Smooth muscle cell (in vitro differentiated cells): ENCODE measurements around the gene TTN. TPM values are rescaled to one million over a fixed set of nuclear protein-coding genes. Genes with fewer than 3 reads are reported as not detected.
A peak's percentile ranks its signal among the peaks of the same experiment; 100 is the strongest.

Source experiments
- DNase-seq: peaks from one replicate; lab custom pipeline; 2025; ENCODE audit not compliant: unreplicated experiment; lab: John Stamatoyannopoulos, UW
- H2AFZ ChIP-seq: fragments of 200-600 bp; sonication (generic); 2 replicates; pipeline ENCODE4 v1.6.0; 2016; ENCODE audit warnings: antibody characterized with exemption, low read depth, mild to moderate bottlenecking
- H3F3A ChIP-seq: fragments of 200-600 bp; sonication (generic); 2 replicates; pipeline ENCODE4 v1.6.0; 2017; ENCODE audit warnings: antibody characterized with exemption, low read depth
- H3K27ac ChIP-seq: fragments of 200-600 bp; sonication (generic); 2 replicates; pipeline ENCODE4 v1.5.1; 2016; ENCODE audit warnings: low read depth, mild to moderate bottlenecking
- H3K27me3 ChIP-seq: fragments of 200-600 bp; sonication (generic); 2 replicates; pipeline ENCODE4 v1.6.1; 2016; ENCODE audit warnings: low read depth, mild to moderate bottlenecking
- H3K36me3 ChIP-seq: fragments of 200-600 bp; sonication (generic); 2 replicates; pipeline ENCODE4 v1.5.1; 2016; ENCODE audit warnings: low read depth
- H3K4me1 ChIP-seq: fragments of 200-600 bp; sonication (generic); 2 replicates; pipeline ENCODE4 v1.5.1; 2016; ENCODE audit warnings: low read depth
- H3K4me2 ChIP-seq: fragments of 200-600 bp; sonication (generic); 2 replicates; pipeline ENCODE4 v1.6.0; 2016; ENCODE audit warnings: mild to moderate bottlenecking
- H3K4me3 ChIP-seq: fragments of 200-600 bp; sonication (generic); 2 replicates; pipeline ENCODE4 v1.5.1; 2016; ENCODE audit warnings: mild to moderate bottlenecking
- H3K79me2 ChIP-seq: fragments of 200-600 bp; sonication (generic); 2 replicates; pipeline ENCODE4 v1.6.0; 2016; ENCODE audit warnings: low read depth, mild to moderate bottlenecking
- H3K9ac ChIP-seq: fragments of 200-600 bp; sonication (generic); 2 replicates; pipeline ENCODE4 v1.6.0; 2016; ENCODE audit warnings: low read depth
- H3K9me3 ChIP-seq: fragments of 200-600 bp; sonication (generic); replicated peaks from 2 replicates; pipeline ENCODE4 v1.5.1; 2016; ENCODE audit warnings: low read depth
- H4K20me1 ChIP-seq: fragments of 200-600 bp; sonication (generic); 2 replicates; pipeline ENCODE4 v1.6.0; 2016; ENCODE audit warnings: low read depth
- CTCF ChIP-seq: fragments of 200-600 bp; sonication (generic); IDR thresholded peaks from 2 replicates; pipeline ENCODE4 v1.5.1; 2017; ENCODE audit warnings: borderline replicate concordance, mild to moderate bottlenecking, antibody characterized with exemption; ENCODE audit not compliant: insufficient read depth, poor library complexity, severe bottlenecking
- WGBS: methylation state at CpG from one replicate; pipeline ENCODE4 v1.1.7; 2016; ENCODE audit warnings: low lambda C conversion rate; 5-methylcytosine and 5-hydroxymethylcytosine counted together
- polyA plus RNA-seq: library from polyadenylated mRNA; unstranded; fragments of >200 nt; fragmentation: Nextera tagmentation; extraction: Ambion mirVana; gene quantifications from 2 replicates; pipeline ENCODE4 v1.2.1, GENCODE V29; 2016
- total RNA-seq: library from RNA; depleted of rRNA; stranded (reverse); fragments of >200 nt; gene quantifications from 2 replicates; pipeline ENCODE4 v1.2.3, GENCODE V29; 2014

TTN gene
- total and polyA plus RNA-seq, 2 experiments from 2014 or later = 0.25 TPM; not detected in 1

DNA sequence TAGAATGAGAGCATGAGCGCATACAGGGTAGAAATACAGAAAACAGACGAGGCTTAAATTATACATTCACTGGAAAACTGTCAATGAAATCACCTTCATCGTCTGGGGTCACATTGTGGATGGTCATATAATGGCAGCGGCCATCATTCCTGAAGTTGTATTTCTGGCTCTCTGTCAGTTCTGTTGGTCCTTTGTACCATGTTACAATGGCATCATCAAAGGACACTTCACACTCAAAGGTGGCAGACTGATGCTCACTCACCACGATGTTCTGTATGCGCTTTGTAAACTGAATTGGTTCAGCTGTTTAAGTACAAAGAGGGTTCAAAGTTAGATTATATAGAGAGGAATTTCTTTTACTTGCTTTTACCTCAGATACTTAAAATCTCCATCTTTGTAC, 104.9 kb downstream of the TTN start:
- no peak overlapping the region for H3K4me3 ChIP-seq
- H3F3A ChIP-seq = no peaks in the 10 kb centered on the region
- no peak overlapping the region for H3K9ac ChIP-seq
- H2AFZ ChIP-seq = no peak overlapping the region
- H3K4me2 ChIP-seq = no peak overlapping the region
- no peaks in the 10 kb centered on the region for H3K27me3 ChIP-seq
- no peaks in the 10 kb centered on the region for H3K4me1 ChIP-seq
- no peaks in the 10 kb centered on the region for H3K9me3 ChIP-seq
- no peaks in the 10 kb centered on the region for H3K79me2 ChIP-seq
- no peak for DNase-seq
- TF ChIP-seq CTCF = no peak
- no peaks in the 10 kb centered on the region for H3K36me3 ChIP-seq
- 93% methylated on average over 6 of the region's 6 CpGs for WGBS
- no peak overlapping the region for H3K27ac ChIP-seq
- H4K20me1 ChIP-seq = no peaks in the 10 kb centered on the region

DNA sequence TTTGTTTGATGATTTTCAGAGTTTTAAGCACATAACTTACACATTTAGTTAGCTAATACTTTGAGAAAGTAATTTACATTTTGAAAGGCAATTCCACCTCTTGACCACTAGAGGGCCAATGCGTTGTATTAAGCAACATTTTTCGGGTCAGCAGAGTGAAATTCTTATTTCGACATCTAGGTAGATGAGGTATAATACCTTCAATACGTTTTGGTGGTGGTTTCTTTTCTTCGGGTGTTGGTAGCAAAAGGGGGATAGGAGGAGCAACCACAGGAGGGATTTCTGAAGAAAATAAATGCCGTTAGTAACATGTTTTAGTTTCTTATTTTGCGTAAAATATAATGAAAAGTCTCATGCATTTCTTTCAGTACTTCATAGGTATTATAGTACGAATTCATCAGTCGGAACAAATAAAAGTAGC, 106.3 kb downstream of the TTN start:
- 52% methylated on average over 9 of the region's 9 CpGs for WGBS
- Histone ChIP-seq H3K27me3 (no peaks in the 10 kb centered on the region), H3K4me3 (no peak overlapping the region), H3K79me2 (no peaks in the 10 kb centered on the region), H3K4me1 (no peaks in the 10 kb centered on the region), H2AFZ (peak overlapping the region; percentile 64), H3K4me2 (no peak overlapping the region), H4K20me1 (no peaks in the 10 kb centered on the region), H3K9me3 (no peaks in the 10 kb centered on the region), H3K36me3 (no peaks in the 10 kb centered on the region), H3K27ac (no peak overlapping the region), H3F3A (no peaks in the 10 kb centered on the region), H3K9ac (no peak overlapping the region)
- no peak for DNase-seq
- peak; percentile 96 for TF ChIP-seq CTCF

GRCh38 chr2:178700136-178700535, 107.1 kb downstream of the TTN start:
- H3K4me1 ChIP-seq = no peaks in the 10 kb centered on the region
- no peaks in the 10 kb centered on the region for H3K79me2 ChIP-seq
- no peak overlapping the region for H3K27ac ChIP-seq
- H4K20me1 ChIP-seq = no peaks in the 10 kb centered on the region
- 93% methylated on average over 3 of the region's 3 CpGs for WGBS
- no peaks in the 10 kb centered on the region for H3K27me3 ChIP-seq
- H3F3A ChIP-seq = no peaks in the 10 kb centered on the region
- no peak overlapping the region for H3K4me3 ChIP-seq
- H3K9me3 ChIP-seq = no peaks in the 10 kb centered on the region
- no peak for DNase-seq
- TF ChIP-seq CTCF = no peak
- no peak overlapping the region for H2AFZ ChIP-seq
- H3K4me2 ChIP-seq = no peak overlapping the region
- no peak overlapping the region for H3K9ac ChIP-seq
- H3K36me3 ChIP-seq = no peaks in the 10 kb centered on the region

- no peaks in the 10 kb centered on the region for H3K36me3 ChIP-seq
These were observed 114.4 kb downstream of the TTN start for GRCh38 chr2:178692845-178693244.

More at GRCh38 chr2:178692845-178693244, 114.4 kb downstream of the TTN start:
- Histone ChIP-seq H3K4me3 (no peak overlapping the region), H3F3A (no peaks in the 10 kb centered on the region), H3K4me2 (no peak overlapping the region), H3K79me2 (no peaks in the 10 kb centered on the region), H3K9ac (no peak overlapping the region), H3K27me3 (no peaks in the 10 kb centered on the region), H3K9me3 (no peaks in the 10 kb centered on the region), H4K20me1 (no peaks in the 10 kb centered on the region), H3K4me1 (no peaks in the 10 kb centered on the region), H2AFZ (no peak overlapping the region), H3K27ac (no peak overlapping the region)
- no peak for TF ChIP-seq CTCF
- 85% methylated on average over 2 of the region's 2 CpGs for WGBS
- no peak for DNase-seq
